ENCODE measurements around the gene BMPR1B.
"Not testable (repeated sequence)": the region's sequence is repeated elsewhere in the genome, so short reads cannot be mapped to it uniquely, and the experiment has no call there.

BMPR1B gene

DNA sequence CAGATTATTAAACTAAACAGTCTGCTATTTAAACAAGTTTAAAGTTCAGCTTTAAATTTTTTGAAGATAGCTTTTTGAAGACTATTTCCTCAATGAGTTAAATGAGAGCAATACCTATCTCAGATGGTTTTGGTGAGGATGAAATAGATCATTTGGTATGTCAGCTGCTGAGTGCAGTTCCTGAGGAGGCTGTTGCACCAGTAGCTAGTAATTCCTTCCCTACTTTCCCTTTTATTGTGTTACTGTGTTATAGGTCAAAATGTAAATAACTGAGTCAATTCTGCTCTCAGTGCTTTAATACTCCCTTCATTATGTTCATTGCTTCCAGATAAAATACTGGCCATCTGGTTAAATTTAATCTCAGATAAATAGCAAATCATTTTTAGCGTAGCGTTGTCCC is 48.6 kb downstream of the BMPR1B start:
- Histone ChIP-seq H3K9ac (ENCODE audit: low read length) (no peak overlapping the region), H3K27me3 (ENCODE audit: control insufficient read depth, insufficient read depth, low read length) (no peaks in the 10 kb centered on the region), H3K4me3 (ENCODE audit: low read length) (no peak overlapping the region), H3K27ac (ENCODE audit: low read length) (no peak overlapping the region), H3K9me3 (ENCODE audit: control insufficient read depth, low read depth, low read length) (no peaks in the 10 kb centered on the region), H3K4me1 (ENCODE audit: control insufficient read depth, low read depth, low read length) (peaks cover 10% of the 10 kb centered on the region), H3K36me3 (ENCODE audit: control insufficient read depth, low read depth, low read length) (no peaks in the 10 kb centered on the region)

DNA sequence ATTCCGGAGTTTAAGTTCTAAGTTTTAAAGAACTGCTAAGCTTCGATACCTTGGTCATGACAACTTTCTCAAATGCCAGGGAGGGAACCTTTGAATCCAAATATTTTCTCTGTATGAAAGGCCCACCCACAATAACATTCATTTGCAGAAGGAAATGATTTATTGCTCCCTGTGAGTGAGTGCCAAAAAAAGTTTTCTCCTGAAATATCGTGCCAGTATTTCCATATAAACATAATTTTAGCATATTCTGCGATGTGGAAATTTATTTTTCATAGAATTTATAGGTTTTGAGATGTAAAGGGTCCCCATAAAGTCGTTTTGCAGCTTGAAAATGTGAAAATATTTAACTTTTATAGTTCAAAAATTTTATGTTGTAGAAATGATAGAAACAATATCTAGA is 53.9 kb downstream of the BMPR1B start:
- no peak overlapping the region for H3K9ac ChIP-seq (ENCODE audit: low read length)
- H3K9me3 ChIP-seq (ENCODE audit: control insufficient read depth, low read depth, low read length), result no peaks in the 10 kb centered on the region
- H3K27me3 ChIP-seq (ENCODE audit: control insufficient read depth, insufficient read depth, low read length), result no peaks in the 10 kb centered on the region
- H3K27ac ChIP-seq (ENCODE audit: low read length), result no peak overlapping the region
- no peaks in the 10 kb centered on the region for H3K36me3 ChIP-seq (ENCODE audit: control insufficient read depth, low read depth, low read length)
- no peaks in the 10 kb centered on the region for H3K4me1 ChIP-seq (ENCODE audit: control insufficient read depth, low read depth, low read length)
- H3K4me3 ChIP-seq (ENCODE audit: low read length), result no peak overlapping the region

DNA sequence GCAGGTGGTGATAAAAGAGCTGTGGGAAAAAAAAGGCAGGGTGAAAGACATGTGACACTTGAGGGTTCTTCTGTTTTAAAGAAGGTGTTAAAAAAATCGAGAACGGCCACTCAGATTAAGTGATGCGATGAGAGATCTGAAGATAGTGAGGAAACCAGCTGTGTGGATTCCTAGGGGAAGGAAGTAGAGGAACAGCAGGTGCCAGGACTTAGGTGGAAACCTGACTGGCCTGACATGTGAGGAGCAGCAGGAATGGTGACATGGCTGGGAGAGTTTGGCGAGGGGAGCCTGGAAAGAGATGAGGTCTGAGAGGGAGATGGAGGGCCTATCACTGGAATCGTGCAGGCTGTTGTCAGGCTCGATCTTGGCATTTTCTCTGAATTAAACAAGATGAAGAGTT is 55.5 kb downstream of the BMPR1B start:
- no peak overlapping the region for H3K4me3 ChIP-seq (ENCODE audit: low read length)
- no peak overlapping the region for H3K27ac ChIP-seq (ENCODE audit: low read length)
- no peaks in the 10 kb centered on the region for H3K4me1 ChIP-seq (ENCODE audit: control insufficient read depth, low read depth, low read length)

DNA sequence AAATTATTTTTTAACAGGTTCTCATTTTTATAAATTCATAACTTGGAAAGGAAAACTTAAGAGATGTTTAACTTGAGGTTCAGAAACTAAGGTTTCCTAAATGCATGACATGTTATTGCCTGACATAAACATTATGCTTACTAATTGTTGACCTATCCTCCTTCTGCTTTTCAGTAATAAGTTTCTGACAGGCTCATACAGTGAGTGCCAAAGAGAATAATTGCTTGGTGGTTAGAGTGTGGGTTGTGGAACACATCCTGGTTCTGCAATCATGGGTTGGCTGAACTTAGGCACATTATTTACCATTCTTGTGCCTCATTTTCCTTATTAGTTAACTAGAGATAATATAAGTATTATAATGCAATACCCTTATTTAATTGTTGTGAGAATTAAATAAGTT is 56.5 kb downstream of the BMPR1B start:
- H3K36me3 ChIP-seq (ENCODE audit: control insufficient read depth, low read depth, low read length), result no peaks in the 10 kb centered on the region
- H3K4me3 ChIP-seq (ENCODE audit: low read length), result no peak overlapping the region
- no peaks in the 10 kb centered on the region for H3K9me3 ChIP-seq (ENCODE audit: control insufficient read depth, low read depth, low read length)
- H3K27ac ChIP-seq (ENCODE audit: low read length), result no peak overlapping the region
- H3K9ac ChIP-seq (ENCODE audit: low read length), result no peak overlapping the region
- H3K4me1 ChIP-seq (ENCODE audit: control insufficient read depth, low read depth, low read length), result no peaks in the 10 kb centered on the region
- no peaks in the 10 kb centered on the region for H3K27me3 ChIP-seq (ENCODE audit: control insufficient read depth, insufficient read depth, low read length)

More for the DNA sequence above, 55.5 kb downstream of the BMPR1B start:
- Histone ChIP-seq H3K36me3 (ENCODE audit: control insufficient read depth, low read depth, low read length) (no peaks in the 10 kb centered on the region), H3K9me3 (ENCODE audit: control insufficient read depth, low read depth, low read length) (no peaks in the 10 kb centered on the region), H3K27me3 (ENCODE audit: control insufficient read depth, insufficient read depth, low read length) (no peaks in the 10 kb centered on the region), H3K9ac (ENCODE audit: low read length) (no peak overlapping the region)

DNA sequence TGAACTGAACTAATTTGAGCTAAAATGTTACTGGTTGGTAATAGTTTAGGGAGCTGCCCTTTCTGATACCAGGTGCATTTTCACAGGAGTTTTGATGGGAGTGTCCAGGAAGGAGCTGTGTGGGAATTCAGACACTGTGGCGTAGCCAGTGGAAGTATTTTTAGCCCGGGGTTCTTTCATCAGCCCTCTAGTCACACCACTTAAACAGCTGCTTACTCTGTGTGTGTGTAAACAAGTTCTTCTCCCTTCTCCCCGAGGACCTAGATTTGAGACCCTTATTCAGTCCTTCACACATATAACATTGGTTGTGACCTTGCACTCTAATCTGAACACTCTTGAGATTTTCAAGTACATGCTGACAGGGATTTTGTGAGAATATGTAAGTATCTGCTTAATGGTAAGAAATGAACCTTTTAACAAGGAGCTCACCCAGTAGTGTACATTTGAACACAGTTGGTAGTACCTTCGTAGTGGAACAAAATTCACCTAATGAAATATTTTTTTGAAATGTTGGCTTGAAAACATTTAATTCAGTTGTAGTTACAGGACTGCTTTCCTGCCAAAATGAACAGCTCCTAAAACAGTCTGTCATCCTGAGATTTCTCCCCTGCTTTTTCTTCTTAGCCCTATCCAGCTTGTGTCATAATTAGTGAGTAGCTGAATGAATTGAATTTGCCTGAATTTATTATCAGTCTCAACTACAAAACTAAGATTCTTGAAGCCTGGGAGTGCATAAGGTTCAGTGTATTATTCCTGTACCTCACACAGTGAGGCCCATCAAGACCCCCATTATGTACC is 61.8 kb downstream of the BMPR1B start:
- H3K27ac ChIP-seq (ENCODE audit: low read length), result no peak overlapping the region
- no peak overlapping the region for H3K4me3 ChIP-seq (ENCODE audit: low read length)
- H3K4me1 ChIP-seq (ENCODE audit: control insufficient read depth, low read depth, low read length), result no peaks in the 10 kb centered on the region
- H3K9me3 ChIP-seq (ENCODE audit: control insufficient read depth, low read depth, low read length), result no peaks in the 10 kb centered on the region
- H3K9ac ChIP-seq (ENCODE audit: low read length), result no peak overlapping the region
- H3K36me3 ChIP-seq (ENCODE audit: control insufficient read depth, low read depth, low read length), result no peaks in the 10 kb centered on the region
- H3K27me3 ChIP-seq (ENCODE audit: control insufficient read depth, insufficient read depth, low read length), result no peaks in the 10 kb centered on the region

DNA sequence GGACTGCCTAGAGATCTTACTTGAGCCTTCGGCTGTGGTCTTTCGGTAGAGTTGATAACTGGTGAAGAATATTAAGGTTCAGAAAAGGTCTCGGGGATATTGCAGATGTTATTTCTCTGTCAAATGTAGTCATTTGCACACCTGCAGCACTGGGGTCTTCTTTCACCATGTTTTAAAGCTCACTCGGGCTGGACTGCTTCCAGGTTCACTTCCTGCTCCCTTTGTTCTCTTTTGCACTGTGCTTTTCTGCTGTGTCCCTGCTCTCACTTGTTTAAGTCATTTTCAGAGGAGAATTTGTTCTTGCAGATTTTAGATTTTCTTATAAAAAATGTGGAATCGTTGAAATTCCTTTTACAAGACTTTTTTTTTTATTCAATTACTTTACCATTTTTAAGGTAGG is 68.5 kb downstream of the BMPR1B start:
- H3K27ac ChIP-seq (ENCODE audit: low read length), result no peak overlapping the region
- H3K9ac ChIP-seq (ENCODE audit: low read length), result no peak overlapping the region
- peaks cover 4% of the 10 kb centered on the region for H3K4me1 ChIP-seq (ENCODE audit: control insufficient read depth, low read depth, low read length)

DNA sequence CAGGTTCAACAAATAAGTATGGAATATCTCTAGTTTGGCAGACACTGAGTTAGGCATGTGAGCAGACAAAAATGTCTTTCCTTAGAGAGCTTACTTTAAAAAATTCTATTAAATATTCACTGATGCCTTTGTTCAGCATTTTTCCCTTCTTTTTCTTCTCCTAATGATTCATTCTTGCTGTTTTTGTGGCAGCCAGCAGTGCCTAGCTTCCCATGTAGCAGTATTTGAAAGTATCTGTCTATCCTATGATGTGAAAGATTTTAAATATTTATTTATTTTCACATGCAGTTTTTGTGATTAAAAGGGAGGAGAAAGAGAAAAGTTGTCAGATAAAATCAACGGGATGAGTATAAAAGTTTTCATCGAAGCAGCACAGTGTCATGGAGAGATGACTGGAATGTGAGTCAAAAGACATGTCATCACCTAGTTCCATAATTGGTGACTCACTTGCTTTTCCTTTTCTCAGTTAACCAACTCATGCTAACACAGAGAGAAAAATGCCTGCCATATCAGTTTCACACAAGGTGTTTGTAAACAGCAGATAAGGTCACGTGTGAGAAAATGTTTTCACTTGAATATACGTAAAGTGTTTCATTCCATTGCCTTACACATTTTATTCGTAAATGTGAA is 69.8 kb downstream of the BMPR1B start:
- H3K27me3 ChIP-seq (ENCODE audit: control insufficient read depth, insufficient read depth, low read length), result no peaks in the 10 kb centered on the region
- H3K9ac ChIP-seq (ENCODE audit: low read length), result no peak overlapping the region
- no peak overlapping the region for H3K27ac ChIP-seq (ENCODE audit: low read length)
- H3K4me1 ChIP-seq (ENCODE audit: control insufficient read depth, low read depth, low read length), result peaks cover 4% of the 10 kb centered on the region
- no peaks in the 10 kb centered on the region for H3K9me3 ChIP-seq (ENCODE audit: control insufficient read depth, low read depth, low read length)
- no peak overlapping the region for H3K4me3 ChIP-seq (ENCODE audit: low read length)
- H3K36me3 ChIP-seq (ENCODE audit: control insufficient read depth, low read depth, low read length), result no peaks in the 10 kb centered on the region

More for the DNA sequence above, 68.5 kb downstream of the BMPR1B start:
- H3K4me3 ChIP-seq (ENCODE audit: low read length), result no peak overlapping the region
- H3K9me3 ChIP-seq (ENCODE audit: control insufficient read depth, low read depth, low read length), result no peaks in the 10 kb centered on the region
- no peaks in the 10 kb centered on the region for H3K36me3 ChIP-seq (ENCODE audit: control insufficient read depth, low read depth, low read length)
- H3K27me3 ChIP-seq (ENCODE audit: control insufficient read depth, insufficient read depth, low read length), result no peaks in the 10 kb centered on the region

DNA sequence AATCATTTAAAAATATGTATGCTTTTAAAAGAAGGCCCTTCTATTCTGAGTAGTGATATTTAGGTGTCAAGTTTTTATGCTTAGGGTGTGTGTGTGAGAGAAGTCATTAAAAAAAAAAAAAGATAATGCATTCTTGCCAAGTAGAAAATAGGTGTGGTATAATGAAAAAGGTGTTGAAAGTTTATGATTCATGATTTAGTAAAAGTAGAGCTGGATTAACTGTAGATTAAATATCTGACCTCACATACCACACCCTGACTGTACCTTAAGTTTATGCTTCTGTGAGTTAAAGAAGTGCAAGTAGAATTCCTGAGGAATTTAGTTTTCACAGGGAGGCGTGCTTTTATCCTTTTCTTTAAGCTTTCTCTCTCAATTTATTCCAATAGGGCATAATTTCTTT is 71.1 kb downstream of the BMPR1B start:
- H3K4me1 ChIP-seq (ENCODE audit: control insufficient read depth, low read depth, low read length), result peaks cover 4% of the 10 kb centered on the region
- H3K36me3 ChIP-seq (ENCODE audit: control insufficient read depth, low read depth, low read length), result no peaks in the 10 kb centered on the region
- no peaks in the 10 kb centered on the region for H3K27me3 ChIP-seq (ENCODE audit: control insufficient read depth, insufficient read depth, low read length)
- no peak overlapping the region for H3K27ac ChIP-seq (ENCODE audit: low read length)
- no peak overlapping the region for H3K4me3 ChIP-seq (ENCODE audit: low read length)
- H3K9ac ChIP-seq (ENCODE audit: low read length), result no peak overlapping the region
- no peaks in the 10 kb centered on the region for H3K9me3 ChIP-seq (ENCODE audit: control insufficient read depth, low read depth, low read length)

DNA sequence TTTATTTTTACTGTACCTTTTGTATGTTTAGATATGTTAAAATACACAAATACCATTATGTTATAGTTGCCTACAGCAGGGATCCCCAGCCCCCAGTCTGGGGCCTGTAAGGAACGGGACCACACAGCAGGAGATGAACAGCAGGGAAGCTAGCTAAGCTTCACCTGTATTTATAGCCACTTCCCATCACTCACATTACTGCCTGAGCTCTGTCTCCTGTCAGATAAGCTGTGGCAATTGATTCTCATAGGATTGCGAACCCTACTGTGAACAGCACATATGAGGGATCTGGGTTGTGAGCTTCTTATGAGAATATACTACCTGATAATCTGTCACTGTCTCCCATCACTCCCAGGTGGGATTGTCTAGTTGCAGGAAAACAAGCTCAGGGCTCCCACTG is 73.9 kb downstream of the BMPR1B start:
- H3K9ac ChIP-seq (ENCODE audit: low read length), result no peak overlapping the region
- H3K4me1 ChIP-seq (ENCODE audit: control insufficient read depth, low read depth, low read length), result no peaks in the 10 kb centered on the region
- H3K4me3 ChIP-seq (ENCODE audit: low read length), result no peak overlapping the region
- no peaks in the 10 kb centered on the region for H3K27me3 ChIP-seq (ENCODE audit: control insufficient read depth, insufficient read depth, low read length)
- no peak overlapping the region for H3K27ac ChIP-seq (ENCODE audit: low read length)
- H3K36me3 ChIP-seq (ENCODE audit: control insufficient read depth, low read depth, low read length), result no peaks in the 10 kb centered on the region
- H3K9me3 ChIP-seq (ENCODE audit: control insufficient read depth, low read depth, low read length), result no peaks in the 10 kb centered on the region

DNA sequence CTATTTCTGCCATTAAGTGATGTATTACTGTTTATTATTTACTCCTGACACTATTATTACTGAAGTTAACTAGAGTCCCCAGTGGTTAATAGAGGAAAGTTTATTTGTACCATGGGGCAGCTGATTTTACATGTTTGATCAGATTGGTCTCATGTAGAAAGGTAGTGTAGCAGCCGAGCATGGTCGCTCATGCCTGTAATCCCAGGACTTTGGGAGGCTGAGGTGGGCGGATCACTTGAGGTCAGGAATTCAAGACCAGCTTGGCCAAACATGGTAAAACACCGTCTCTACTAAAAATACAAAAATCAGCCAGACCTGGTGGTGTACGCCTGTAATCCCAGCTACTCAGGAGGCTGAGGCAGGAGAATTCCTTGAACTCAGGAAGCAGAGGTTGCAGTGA is 74.6 kb downstream of the BMPR1B start:
- not testable (repeated sequence) for H3K4me3 ChIP-seq (ENCODE audit: low read length); H3K36me3 ChIP-seq (ENCODE audit: control insufficient read depth, low read depth, low read length); H3K27ac ChIP-seq (ENCODE audit: low read length)

DNA sequence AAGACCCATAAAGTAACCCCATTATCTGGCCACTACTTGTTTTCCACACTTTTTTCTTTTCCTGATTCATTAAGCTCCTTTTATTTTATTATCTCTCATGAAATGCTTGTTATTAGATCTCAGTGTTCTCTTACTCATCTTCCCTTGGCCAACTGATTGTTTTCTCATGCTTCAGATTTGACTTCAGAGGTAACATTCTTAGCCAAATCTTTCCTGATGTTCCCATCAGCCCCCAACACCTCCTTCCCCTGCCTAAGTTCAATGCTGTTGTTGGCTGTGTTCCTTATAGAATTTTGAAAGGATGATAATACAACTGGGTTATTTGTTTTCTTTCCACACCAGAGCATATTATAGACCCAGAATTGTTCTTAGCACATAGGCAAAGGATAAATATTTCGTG is 75.6 kb downstream of the BMPR1B start:
- Histone ChIP-seq H3K27ac (ENCODE audit: low read length) (no peak overlapping the region), H3K9me3 (ENCODE audit: control insufficient read depth, low read depth, low read length) (no peaks in the 10 kb centered on the region), H3K4me1 (ENCODE audit: control insufficient read depth, low read depth, low read length) (no peaks in the 10 kb centered on the region), H3K36me3 (ENCODE audit: control insufficient read depth, low read depth, low read length) (no peaks in the 10 kb centered on the region), H3K4me3 (ENCODE audit: low read length) (no peak overlapping the region), H3K9ac (ENCODE audit: low read length) (no peak overlapping the region), H3K27me3 (ENCODE audit: control insufficient read depth, insufficient read depth, low read length) (no peaks in the 10 kb centered on the region)

More for the DNA sequence above, 74.6 kb downstream of the BMPR1B start:
- H3K9ac ChIP-seq (ENCODE audit: low read length); H3K9me3 ChIP-seq (ENCODE audit: control insufficient read depth, low read depth, low read length); H3K27me3 ChIP-seq (ENCODE audit: control insufficient read depth, insufficient read depth, low read length); H3K4me1 ChIP-seq (ENCODE audit: control insufficient read depth, low read depth, low read length): not testable (repeated sequence)

DNA sequence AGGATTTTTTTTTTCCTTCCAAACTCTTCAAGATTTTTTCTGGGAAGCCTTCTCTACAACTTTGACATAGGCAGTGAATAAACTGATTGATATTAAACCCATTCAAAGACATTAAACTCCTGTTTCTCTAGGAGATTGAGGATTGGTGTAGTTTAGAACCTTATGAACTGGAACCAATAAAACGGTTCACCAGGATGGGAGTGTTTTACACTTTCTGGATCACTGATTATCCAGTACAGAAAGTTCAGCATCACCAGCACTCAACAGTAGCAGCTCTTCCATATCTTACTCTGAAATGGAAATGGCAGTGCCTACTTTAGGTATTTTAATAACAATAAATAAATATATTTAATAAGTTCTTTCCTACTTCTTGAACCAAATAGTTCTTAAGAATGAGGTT is 76.7 kb downstream of the BMPR1B start:
- no peaks in the 10 kb centered on the region for H3K4me1 ChIP-seq (ENCODE audit: control insufficient read depth, low read depth, low read length)

More for the DNA sequence above, 76.7 kb downstream of the BMPR1B start:
- no peak overlapping the region for H3K9ac ChIP-seq (ENCODE audit: low read length)
- no peaks in the 10 kb centered on the region for H3K9me3 ChIP-seq (ENCODE audit: control insufficient read depth, low read depth, low read length)
- H3K36me3 ChIP-seq (ENCODE audit: control insufficient read depth, low read depth, low read length), result no peaks in the 10 kb centered on the region
- no peaks in the 10 kb centered on the region for H3K27me3 ChIP-seq (ENCODE audit: control insufficient read depth, insufficient read depth, low read length)
- no peak overlapping the region for H3K27ac ChIP-seq (ENCODE audit: low read length)
- no peak overlapping the region for H3K4me3 ChIP-seq (ENCODE audit: low read length)

Data from iPS-18a (cell line).